GM18511 (cell line): ENCODE data around the gene ICAM5.

Experiments used
- ATAC-seq: cut with Tn5 transposase; IDR thresholded peaks from one replicate; pipeline ENCODE4 v1.9.1; 2021; ENCODE audit warnings: mild to moderate bottlenecking, moderate library complexity; ENCODE audit not compliant: unreplicated experiment

Gene ICAM5

DNA sequence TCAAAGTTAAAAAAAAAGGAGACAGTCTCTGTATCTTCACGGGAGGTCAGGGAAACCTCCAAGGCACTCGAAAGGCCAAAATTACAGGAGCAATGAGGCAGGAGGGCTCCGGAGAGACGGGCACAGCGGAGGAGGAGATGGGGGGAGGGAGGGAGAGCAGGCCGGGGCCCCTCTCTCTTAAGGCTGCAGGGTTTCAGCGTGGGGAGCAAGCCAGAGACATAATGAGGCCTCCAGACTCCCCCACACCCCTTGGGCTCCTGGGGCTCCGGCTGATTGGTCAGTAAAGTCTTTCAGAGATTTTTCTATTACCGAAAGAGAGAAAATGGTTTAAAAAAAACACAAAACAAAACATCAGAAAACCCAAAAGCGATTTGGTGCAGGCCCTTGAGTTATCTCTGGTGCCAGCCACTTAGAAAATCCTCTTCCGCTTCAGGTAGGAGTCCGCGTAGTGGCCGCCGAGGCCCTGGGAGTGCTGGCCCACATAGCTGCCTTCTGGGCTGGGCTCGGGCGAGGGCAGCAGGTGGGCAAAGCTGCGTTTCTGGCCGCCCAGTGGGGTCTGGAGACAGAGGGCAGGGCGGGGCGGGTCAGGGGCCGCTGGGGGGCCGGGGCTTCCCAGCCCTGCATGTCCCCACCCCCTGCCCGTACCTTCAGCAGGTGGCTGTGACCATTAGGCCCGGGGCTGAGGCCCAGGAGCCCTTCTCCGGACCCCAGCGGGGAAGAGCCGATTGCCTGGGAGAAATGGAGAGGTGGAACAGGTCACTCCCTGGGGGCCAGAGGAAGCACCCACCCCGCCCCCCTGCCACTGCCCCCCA lies 27.5 kb downstream of the ICAM5 start:
- ATAC-seq: no peak

DNA sequence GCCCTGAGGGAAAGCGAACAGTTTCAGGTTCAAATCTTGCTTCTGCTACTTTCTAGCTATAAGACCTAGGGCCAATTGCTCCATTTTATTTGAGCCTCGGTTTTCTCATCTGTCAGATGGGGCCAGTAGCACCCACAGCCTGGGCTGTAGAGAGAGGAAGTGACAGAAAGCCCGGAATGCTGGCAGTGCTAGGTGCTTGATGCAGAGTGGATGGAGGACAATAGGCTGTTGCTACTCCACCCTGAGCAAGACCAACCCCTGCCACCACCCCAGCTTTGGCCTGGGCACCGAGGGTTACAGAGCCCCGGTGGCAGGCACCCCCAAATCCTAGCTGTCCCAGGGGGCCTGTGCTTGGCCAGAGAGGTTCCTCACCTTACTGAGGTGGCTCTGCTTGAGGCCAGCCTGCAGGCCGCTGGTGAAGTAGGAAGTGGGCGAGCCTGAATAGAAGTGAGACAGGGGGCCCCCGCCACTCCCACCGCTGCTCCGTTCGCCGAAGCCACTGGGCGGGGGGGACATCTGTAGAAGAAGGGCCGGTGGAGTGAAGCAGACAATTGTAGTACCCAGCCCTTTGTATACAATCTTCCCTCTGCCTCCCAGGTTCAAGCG lies 28.2 kb downstream of the ICAM5 start:
- no peak for ATAC-seq

GRCh38 chr19:10318807-10319682 lies 29.3 kb downstream of the ICAM5 start:
- no peak for ATAC-seq

GRCh38 chr19:10320602-10321416 lies 31.1 kb downstream of the ICAM5 start:
- ATAC-seq: no peak

GRCh38 chr19:10321417-10321797 lies 31.7 kb downstream of the ICAM5 start:
- ATAC-seq: no peak

DNA sequence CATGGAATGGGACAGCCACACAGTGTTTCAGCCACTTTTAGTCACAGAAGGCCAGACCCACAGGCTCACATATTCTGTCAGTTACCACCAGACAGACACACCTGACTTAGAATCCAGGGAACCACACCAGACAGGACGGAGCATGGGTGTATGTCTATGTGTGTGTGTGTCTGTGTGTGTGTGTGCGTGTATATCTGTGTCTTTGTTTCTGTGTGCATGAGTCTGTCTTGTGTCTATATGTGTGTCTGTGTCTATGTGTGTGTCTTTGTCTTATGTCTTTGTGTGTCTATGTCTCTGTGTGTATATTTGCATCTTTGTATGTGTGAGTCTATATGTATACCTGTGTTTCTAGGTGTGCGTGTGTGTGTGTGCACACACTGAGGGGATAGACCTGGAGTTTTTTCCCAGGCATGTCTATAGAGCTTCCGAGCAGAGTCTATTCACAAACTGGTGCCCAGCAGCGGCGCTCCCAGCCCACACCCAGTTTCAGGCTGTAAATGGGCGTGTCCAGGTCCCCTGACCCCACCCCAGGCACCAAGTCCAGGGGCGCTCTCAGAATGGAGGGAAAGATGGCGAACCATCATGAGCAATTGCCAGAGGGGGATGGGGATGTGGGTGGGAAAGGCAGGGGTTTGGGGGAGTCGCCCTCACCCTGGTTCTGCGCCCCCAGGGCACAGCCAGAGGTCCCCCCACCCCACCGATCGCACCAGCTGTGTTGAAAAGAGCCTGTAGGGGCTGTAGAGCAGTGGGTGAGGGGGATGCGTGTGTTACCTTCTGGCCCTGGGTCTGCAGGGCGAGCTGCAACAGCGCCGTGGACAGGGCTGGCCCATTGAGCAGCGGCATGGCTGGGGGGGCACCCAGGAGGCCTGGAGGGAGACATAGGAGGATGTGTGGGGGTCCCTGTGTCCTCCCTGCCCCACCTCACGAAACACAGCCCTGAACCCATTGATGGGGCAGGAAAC lies 32.4 kb downstream of the ICAM5 start:
- no peak for ATAC-seq

DNA sequence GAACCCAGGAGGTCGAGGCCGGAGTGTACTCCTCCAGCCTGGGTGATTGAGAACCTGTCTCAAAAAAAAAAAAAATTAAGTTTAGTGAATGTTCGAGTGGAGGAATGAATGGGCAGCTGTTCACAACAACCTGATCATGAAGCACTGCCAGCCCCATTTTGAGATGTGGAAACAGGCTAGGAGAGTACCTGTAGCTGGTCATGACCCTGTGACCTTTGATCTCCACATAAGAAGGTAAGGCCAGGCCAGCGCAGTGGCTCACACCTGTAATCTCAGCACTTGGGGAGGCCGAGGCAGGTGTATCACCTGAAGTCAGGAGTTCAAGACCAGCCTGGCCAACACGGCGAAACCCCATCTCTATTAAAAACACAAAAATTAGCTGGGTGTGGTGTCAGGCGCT lies 36.0 kb downstream of the ICAM5 start:
- no peak for ATAC-seq

- no peak for ATAC-seq
These were observed 38.0 kb downstream of the ICAM5 start for GRCh38 chr19:10327793-10328192.

- no peak for ATAC-seq
These were observed 39.0 kb downstream of the ICAM5 start for GRCh38 chr19:10328558-10329429.

- no peak for ATAC-seq
These were observed 39.8 kb downstream of the ICAM5 start for GRCh38 chr19:10329555-10329954.

GRCh38 chr19:10332158-10332964 lies 42.6 kb downstream of the ICAM5 start:
- no peak for ATAC-seq

GRCh38 chr19:10332965-10333757 lies 43.4 kb downstream of the ICAM5 start, which contains the start of gene RAVER1:
RAVER1 (minus strand) TSS chr19:10333529; CDS start chr19:10333507, 22 bp downstream.
- peak; percentile 93 for ATAC-seq

GRCh38 chr19:10333758-10334587 lies 44.2 kb downstream of the ICAM5 start:
- ATAC-seq: no peak

DNA sequence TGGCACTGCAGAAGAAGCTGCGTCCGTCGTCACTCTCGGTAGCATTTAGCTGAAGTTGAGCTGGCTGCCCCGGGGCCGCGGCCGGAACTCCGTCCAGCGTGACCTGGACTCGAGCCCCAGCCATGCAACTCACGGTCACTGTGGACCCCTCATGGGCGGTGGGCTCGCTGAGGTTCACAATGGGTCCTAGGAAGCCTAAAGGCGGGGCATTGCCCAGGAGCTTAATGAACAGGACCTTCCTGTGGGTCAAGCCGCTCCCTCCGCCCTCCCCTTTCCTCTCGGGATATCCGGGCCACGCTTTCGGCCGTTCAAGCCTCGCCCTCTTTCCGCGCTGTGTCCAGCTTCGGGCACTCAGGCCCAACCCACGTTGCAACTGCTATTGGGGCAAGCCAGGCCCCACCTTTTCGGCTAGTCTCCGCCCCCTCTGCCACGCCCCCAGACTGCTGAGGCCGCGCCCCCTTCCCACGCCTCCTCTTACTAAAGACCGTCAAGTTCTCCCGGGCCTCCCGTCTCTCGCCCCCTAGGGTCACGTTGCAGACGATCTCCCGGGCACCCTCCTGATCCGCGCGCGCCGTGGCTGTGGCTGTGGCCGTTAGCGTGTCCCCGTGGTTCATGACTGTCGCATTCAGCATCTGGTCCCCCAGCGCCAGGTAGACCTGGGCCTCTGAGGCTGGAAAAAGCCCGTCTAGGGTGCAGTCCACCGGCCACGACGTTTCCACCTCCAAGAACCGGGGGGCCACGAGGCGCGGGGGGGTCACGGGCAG lies 45.0 kb downstream of the ICAM5 start:
- ATAC-seq: no peak

GRCh38 chr19:10335352-10335985 lies 45.7 kb downstream of the ICAM5 start:
- no peak for ATAC-seq
